Measurements from ENCODE around the gene CEP41. TPM values are rescaled to one million over a fixed set of nuclear protein-coding genes. Genes with fewer than 3 reads are reported as not detected.

The CEP41 gene
- total RNA-seq, 1 donor: 12.5 TPM

DNA sequence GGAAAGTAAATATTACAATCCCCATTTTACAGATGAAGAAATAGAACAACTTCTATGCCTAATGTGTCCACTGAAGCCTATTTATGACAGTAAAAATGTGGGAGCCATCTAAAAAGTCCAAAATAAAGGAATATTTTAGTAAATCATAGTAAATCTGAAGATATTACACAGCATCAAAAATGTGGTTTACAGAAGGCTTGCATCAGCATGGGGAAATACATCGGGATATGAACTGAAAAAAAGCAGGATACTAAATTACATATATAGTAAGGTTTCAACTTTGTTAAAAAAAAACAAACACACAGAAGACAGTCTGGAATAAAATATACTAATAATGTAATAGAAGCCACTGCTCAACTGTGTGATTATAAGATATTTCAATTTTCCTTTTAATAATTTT, 39.7 kb downstream of the CEP41 start:
- TF ChIP-seq, protein P1, sequence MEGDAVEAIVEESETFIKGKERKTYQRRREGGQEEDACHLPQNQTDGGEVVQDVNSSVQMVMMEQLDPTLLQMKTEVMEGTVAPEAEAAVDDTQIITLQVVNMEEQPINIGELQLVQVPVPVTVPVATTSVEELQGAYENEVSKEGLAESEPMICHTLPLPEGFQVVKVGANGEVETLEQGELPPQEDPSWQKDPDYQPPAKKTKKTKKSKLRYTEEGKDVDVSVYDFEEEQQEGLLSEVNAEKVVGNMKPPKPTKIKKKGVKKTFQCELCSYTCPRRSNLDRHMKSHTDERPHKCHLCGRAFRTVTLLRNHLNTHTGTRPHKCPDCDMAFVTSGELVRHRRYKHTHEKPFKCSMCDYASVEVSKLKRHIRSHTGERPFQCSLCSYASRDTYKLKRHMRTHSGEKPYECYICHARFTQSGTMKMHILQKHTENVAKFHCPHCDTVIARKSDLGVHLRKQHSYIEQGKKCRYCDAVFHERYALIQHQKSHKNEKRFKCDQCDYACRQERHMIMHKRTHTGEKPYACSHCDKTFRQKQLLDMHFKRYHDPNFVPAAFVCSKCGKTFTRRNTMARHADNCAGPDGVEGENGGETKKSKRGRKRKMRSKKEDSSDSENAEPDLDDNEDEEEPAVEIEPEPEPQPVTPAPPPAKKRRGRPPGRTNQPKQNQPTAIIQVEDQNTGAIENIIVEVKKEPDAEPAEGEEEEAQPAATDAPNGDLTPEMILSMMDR (IDR thresholded peaks at IDR 0.05; ENCODE audit: insufficient read depth, low read depth, low read length): no peak
- H3K4me3 ChIP-seq (ENCODE audit: low read depth, low read length): no peak overlapping the region
- DNase-seq (ENCODE audit: low read depth): no peak

DNA sequence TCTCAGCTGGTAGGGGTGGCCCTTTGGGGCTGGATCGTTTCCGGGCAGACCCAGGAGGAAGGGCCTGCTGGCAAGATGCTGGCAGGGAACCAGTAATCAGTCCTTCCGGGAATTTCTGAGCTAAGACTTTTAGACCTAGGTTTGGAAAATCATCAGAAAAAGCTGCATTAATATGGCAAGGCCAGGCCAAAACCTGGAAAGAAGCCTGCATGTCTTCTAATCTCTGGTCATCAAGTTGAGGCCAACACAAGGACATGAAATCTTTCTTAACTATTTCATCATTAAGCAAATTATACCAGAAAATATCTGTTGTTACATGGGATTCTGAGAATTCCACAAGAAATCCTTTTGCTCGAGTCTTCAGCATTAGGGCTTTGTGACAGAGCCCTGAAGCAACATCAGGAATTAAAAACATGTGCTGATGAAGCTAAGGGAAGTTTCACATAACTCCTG, 40.7 kb downstream of the CEP41 start:
- TF ChIP-seq, protein P1 (IDR thresholded peaks at IDR 0.05; ENCODE audit: insufficient read depth, low read depth, low read length): no peak
- peak; percentile 89 for DNase-seq (ENCODE audit: low read depth)
- no peak overlapping the region for H3K4me3 ChIP-seq (ENCODE audit: low read depth, low read length)

DNA sequence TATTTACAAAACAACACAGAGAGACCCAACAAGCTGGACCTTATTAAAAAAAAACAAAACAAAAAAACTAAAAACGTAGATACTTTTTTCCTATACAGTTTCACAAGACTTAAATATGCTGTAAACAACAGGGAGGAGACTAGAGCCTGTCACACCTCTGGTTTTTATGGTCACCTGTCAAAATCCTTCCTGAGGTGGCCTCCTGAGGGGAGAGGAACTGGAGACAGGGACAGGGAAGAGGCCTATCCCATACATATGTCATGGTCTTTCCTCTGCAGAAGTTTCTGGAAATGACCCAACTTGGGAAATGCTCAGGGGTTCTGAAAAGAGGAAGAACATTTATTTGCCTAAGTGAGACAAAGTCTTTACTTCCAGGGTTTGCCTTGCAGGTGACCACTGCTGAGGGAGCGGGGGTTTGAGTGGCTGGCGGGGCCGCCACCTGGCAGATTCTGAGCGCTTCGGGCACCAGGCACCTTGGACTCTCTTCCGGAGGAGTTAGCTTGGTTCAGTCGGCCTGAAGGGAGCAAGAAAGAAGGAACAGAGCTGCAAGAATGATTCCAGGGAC, 42.2 kb downstream of the CEP41 start:
- no peak for DNase-seq (ENCODE audit: low read depth)
- no peak overlapping the region for H3K4me3 ChIP-seq (ENCODE audit: low read depth, low read length)
- TF ChIP-seq, protein P1 (IDR thresholded peaks at IDR 0.05; ENCODE audit: insufficient read depth, low read depth, low read length): no peak

DNA sequence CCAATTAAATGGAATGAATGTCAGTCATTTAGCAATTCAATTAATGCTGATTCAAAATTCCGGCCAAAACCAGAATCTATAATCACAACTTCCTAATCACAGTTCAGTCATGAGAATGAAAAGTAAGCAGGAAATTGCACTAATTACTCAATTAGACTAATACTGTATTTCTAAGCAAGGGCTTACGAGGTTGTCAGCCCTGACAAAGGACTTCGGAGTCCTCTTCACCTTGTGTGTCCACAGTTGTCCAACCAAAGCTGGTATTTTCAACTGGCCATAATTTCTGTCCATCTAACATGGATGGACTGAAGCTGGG, 43.1 kb downstream of the CEP41 start:
- no peak for DNase-seq (ENCODE audit: low read depth)
- TF ChIP-seq, protein P1 (IDR thresholded peaks at IDR 0.05; ENCODE audit: insufficient read depth, low read depth, low read length): no peak
- no peak overlapping the region for H3K4me3 ChIP-seq (ENCODE audit: low read depth, low read length)

DNA sequence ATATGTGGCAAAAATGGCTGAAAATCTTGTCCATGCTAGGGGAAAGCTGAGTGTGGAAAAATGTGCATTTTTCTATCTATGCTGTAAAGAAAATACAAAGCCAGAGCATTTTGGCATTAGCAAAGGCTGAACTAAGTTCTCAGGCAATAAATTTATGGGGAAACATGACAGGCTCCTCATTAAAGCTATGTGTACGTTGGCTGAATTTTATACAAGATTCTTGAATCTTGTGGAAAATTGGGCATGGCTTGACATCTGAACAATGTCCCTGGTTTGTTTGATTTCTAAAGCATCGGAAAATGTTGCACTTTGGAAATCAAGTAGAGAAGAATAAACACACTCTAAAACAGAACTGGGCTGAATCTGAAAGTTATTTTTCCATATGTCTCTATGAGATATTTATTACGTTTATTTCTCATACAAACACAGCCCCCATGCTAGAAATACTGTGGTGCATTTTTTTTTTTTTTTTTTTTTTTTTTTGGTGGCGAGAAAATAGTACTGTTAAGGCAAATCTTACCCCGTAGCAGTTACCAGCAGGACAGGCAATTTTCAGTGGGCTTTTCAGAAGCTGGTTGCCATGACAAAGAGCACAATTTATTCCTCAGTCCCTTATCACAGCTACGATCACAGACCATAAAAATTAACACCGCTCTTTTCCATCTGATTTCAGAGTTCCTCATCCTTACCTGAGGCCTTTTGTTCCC, 43.6 kb downstream of the CEP41 start:
- no peak overlapping the region for H3K4me3 ChIP-seq (ENCODE audit: low read depth, low read length)

DNA sequence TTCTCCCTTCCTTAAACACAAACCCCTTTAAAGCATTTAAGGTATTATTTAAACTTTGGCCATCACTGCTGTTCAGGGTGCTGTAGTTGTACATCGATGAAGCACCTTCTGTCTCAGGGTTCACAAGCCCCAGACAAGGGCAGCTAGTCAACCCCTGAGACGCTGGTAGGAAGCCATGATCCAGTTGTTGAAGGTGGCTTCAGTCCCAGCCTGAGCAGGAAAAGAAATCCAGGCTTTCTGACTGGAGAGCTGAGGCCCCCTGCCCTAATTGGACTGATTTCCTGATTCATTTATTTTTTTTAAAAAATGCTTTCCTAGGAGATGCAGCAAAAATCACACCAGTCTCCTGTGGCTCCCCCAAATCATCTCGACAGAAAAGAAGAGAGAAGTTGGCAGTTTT, 44.7 kb downstream of the CEP41 start:
- TF ChIP-seq, protein P1 (IDR thresholded peaks at IDR 0.05; ENCODE audit: insufficient read depth, low read depth, low read length): no peak
- H3K4me3 ChIP-seq (ENCODE audit: low read depth, low read length): no peak overlapping the region
- no peak for DNase-seq (ENCODE audit: low read depth)

More for the DNA sequence above, 43.6 kb downstream of the CEP41 start:
- TF ChIP-seq, protein P1 (IDR thresholded peaks at IDR 0.05; ENCODE audit: insufficient read depth, low read depth, low read length): no peak
- no peak for DNase-seq (ENCODE audit: low read depth)

Measured in fibroblast of villous mesenchyme (primary cell).